HG03175 (cell line): ENCODE results near the gene ADAMTS17.

Experiments
- ATAC-seq: cut with Tn5 transposase; IDR thresholded peaks from one replicate; pipeline ENCODE4 v1.9.1; 2021; ENCODE audit warnings: mild to moderate bottlenecking, moderate library complexity; ENCODE audit not compliant: unreplicated experiment

The ADAMTS17 gene

GRCh38 chr15:100143378-100143777, 198.4 kb downstream of the ADAMTS17 start:
- ATAC-seq, result no peak

- ATAC-seq, result no peak
Observed at GRCh38 chr15:100141311-100142001, 200.3 kb downstream of the ADAMTS17 start.

DNA sequence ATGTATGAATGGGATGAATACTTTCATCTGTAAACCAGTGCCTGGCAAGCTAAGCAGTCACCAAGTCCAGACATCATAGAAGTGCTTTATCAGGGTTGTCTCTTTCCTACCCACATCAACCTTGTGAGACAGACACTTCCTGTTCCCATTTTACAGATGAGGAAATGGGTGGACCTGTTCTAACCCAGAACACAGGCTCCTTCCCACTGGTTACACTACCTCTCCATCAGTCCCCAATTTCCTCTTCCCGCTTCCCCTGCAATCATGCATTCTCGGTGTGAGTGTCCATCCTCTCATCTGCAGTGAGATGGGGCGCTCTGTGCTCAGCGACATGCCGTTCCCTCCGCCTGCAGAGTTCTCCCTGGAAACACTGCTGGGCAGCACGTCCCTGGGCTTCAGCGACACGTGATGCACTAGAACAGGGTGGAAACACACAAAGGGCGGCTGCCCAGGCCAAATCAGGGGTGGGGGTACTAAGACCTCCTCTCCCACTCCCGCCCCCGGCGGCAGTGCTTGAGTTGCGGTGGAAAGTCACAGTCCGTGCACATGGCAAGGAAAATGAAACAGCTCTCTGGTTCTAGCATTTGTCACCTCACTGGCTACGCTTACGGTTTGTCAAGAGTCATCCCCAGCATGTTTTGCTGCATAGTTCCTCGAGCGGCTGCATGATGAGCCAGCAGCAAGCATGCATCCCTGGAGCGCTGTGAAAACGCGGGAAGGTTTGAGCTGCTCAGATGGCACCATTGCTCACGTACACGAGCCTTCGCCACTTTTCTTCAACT, 201.1 kb downstream of the ADAMTS17 start:
- ATAC-seq, result no peak

- no peak for ATAC-seq
Observed at GRCh38 chr15:100134586-100134985, 207.2 kb downstream of the ADAMTS17 start.

DNA sequence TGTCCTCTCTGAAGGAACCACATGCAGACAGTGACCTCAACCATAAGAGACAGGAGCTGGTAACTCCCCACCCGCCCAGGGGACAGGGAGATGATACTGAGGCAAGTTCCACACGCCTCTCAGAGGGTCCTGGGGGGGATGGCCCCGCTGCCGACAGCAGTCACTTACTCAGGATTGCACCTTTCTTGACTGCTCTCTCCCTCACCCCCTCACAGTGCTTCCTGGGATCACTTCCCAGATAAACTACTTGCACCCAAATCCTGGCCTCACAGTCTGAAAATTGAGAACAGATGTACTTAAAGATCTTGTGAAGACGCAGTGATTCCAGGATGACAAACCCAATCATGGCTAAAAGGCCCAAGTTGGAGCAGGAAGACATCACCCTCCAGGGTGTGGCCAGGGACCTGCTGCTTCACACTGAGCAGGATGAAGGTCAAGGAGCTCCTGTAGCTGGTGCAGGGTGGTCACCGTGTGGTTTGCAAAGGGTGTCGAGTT, 207.6 kb downstream of the ADAMTS17 start:
- ATAC-seq, result no peak

- ATAC-seq, result no peak
Observed at GRCh38 chr15:100133001-100133400, 208.8 kb downstream of the ADAMTS17 start.

DNA sequence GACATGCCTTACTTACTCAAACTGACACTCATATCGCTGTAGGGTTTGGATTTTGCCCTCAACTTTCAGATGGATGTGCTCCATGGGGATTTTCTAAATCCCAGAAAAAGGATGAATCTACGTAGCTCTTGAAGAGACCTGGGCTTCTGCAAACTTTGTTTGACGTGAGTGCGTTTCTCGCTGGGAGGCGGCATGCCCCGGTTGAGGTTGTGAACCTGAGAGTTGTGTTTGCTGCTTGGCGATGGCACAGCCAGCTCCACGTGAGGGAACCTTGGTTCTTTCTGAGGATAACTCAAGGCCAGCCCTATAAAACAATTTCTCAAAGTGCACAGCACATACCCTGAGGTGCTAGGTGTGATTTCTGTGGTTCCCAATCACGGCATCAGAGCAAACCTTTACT, 209.5 kb downstream of the ADAMTS17 start:
- ATAC-seq, result no peak

DNA sequence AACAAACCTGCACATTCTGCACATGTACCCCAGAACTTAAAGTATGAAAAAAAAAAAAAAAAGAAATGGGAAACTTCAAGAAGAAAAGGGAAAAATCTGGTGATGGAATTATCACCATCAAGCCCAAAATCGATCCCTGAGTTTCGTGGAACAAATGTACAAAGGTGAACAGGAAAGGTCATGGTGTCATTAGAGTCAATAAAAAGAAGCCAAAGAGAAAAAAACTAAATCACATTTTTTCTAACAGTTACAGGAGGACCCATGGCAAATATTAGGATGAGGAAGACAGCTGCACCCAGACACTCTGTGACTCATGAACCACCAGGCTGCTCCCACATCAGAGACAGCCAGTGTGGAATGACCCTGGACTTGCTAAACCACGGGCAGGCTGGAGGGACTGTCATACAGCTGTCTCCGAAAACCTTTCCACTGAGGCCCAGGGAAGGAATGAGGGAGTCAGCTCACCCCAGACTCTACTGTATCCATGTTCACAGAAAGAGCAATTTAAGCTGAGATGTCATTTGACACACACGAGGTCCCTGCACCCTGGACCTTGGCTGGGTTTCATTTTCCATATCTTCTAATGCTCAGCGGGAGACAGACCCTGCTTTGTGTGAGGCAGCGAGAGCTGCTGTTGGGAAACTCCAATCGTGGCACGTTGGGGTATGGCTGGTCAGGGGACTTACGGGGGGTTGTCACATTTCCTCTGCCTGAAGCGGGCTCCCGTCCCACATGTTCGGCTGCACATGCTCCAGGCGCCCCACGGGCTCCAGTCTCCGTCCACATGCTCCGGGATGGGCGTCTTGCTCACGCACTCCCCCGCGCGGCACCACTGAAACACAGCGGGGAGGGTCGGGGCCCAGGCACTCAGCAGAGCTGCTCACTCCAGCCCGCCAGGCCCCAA, 210.2 kb downstream of the ADAMTS17 start:
- no peak for ATAC-seq

GRCh38 chr15:100129677-100130076, 212.1 kb downstream of the ADAMTS17 start:
- ATAC-seq, result no peak

DNA sequence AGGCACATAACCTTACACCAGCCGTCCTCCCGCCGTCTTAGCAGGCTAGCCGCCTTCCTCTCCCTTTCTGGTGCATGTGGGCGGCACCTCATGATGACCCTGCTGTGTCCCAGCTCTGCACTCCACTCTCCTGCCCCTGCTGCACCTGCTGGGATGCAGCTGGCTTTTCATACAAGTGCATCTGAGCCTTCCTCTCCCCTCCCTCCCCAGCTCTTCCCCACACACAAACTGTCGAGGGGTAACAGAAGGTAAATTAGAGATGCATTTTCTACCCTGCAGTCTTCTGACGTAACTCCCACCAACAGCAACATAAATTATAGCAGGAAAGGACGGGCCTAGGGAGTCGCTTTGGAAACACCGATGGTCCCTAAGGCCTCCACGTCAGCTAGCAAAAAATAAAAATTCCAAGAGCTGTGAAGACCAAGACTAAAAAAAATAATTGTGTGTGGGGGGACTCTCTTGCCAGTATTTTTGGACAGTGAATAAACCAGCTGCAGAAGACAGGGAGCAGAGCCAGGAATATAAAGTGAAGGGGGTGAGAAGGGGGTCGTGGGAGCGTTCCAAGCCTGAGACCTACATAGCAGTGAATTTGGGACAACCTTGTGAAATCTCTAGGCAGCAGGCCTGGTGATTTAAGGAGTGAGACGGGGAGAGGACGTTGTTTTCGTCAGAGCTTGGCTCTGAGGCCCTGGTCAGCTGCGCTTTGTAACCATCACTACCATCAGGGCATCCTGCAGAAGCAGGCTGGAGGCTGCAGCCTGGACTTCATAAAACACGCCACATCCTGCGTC, 216.2 kb downstream of the ADAMTS17 start:
- no peak for ATAC-seq

DNA sequence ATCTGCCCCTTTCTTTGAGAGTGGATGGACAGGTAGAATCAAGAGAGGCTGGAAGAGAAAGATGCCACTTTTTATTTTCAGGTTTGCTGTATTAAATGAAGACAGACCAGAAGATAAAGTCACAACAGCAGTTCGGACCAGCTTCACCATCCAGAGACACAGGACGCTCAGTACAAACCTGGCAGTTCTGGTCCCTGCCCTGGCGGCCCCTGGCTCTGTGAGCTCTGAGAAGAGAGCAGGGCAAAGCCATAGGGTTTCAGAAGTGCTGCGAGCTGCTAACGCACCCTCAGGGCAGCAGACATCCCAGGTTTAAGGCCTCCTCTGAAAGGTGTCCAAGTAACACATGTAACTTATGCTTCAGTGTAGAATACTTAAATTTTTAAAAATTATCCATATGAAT, 216.8 kb downstream of the ADAMTS17 start:
- no peak for ATAC-seq

- ATAC-seq, result no peak
Observed at GRCh38 chr15:100124361-100124760, 217.4 kb downstream of the ADAMTS17 start.

GRCh38 chr15:100123611-100124010, 218.2 kb downstream of the ADAMTS17 start:
- ATAC-seq, result no peak

DNA sequence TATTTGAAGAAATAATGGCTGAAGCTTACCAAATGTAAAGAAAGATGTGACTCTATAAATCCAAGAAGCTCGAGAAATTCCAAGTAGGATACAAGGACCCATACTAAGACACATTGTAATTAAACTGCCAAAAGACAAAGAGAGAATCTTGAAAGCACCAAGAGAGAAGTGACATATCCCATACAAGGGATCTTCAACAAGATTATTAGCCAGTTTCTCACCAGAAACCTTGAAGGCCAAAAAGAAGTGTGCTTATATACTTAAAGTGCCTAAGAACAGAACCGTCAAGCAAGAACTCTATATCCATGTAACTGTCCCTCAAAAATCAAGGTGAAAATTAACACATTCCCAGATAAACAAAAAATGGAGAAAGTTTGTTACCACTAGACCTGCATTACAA, 220.5 kb downstream of the ADAMTS17 start:
- no peak for ATAC-seq

- no peak for ATAC-seq
Observed at GRCh38 chr15:100120111-100120510, 221.7 kb downstream of the ADAMTS17 start.

GRCh38 chr15:100118546-100118945, 223.2 kb downstream of the ADAMTS17 start:
- ATAC-seq, result no peak

GRCh38 chr15:100116416-100117190, 225.2 kb downstream of the ADAMTS17 start:
- ATAC-seq, result no peak

- ATAC-seq, result no peak
Observed at GRCh38 chr15:100115711-100116090, 226.1 kb downstream of the ADAMTS17 start.

DNA sequence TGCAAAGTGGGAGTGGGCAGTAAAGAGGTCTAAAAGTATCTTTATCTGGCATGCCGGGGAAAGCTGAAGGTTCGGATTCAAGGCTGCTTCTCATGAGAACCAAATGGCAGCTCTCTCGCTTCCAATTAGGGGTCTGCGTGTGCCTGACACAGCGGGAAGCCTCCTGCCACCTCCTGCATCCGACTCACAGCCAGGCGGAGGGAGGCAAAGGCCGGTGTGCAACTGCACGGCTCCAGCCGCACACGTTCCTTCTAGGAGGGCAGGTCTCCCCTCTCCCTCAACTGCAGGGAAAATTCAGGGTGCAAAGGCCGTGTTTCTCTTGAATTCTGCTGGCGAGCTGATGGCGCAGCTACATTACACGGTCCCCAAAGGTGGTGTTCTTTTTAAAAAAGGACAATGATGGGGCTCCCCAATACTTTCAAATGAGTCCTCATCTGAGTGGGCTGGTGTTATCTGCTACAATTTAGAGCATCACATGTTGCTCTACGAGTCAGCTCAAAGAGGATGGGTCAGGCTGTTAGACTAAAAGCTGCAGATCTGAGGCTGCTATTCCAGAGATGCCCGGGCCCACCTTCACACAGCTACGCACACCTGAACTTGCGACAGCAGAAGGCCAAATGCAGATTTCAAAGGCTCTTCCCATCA, 226.6 kb downstream of the ADAMTS17 start:
- ATAC-seq, result no peak
